Fibroblast of upper back skin (primary cell): ENCODE data around the gene ALK.

Source experiments
- DNase-seq: peaks from one replicate; pipeline ENCODE4 v3.0.0-alpha.2; 2013

Gene ALK

GRCh38 chr2:29351248-29351647, 570.1 kb downstream of the ALK start:
- no peak for DNase-seq

- no peak for DNase-seq
Measured at GRCh38 chr2:29349316-29350030, 571.9 kb downstream of the ALK start.

GRCh38 chr2:29347774-29348461, 573.5 kb downstream of the ALK start:
- DNase-seq = no peak

- no peak for DNase-seq
Measured at GRCh38 chr2:29345236-29345635, 576.1 kb downstream of the ALK start.

- DNase-seq = no peak
Measured at GRCh38 chr2:29343830-29344229, 577.6 kb downstream of the ALK start.

- DNase-seq = no peak
Measured at GRCh38 chr2:29336341-29337241, 584.8 kb downstream of the ALK start.

- DNase-seq = no peak
Measured at GRCh38 chr2:29335396-29335795, 586.0 kb downstream of the ALK start.

GRCh38 chr2:29334706-29335105, 586.7 kb downstream of the ALK start:
- DNase-seq = no peak

GRCh38 chr2:29332540-29332939, 588.8 kb downstream of the ALK start:
- DNase-seq = no peak

GRCh38 chr2:29329899-29330298, 591.5 kb downstream of the ALK start:
- DNase-seq = no peak

- DNase-seq = peak; percentile 80
Measured at GRCh38 chr2:29326926-29327325, 594.5 kb downstream of the ALK start.

- no peak for DNase-seq
Measured at GRCh38 chr2:29325544-29325943, 595.8 kb downstream of the ALK start.

GRCh38 chr2:29323961-29324360, 597.4 kb downstream of the ALK start:
- DNase-seq = peak; percentile 91

- DNase-seq = peak; percentile 58
Measured at GRCh38 chr2:29323301-29323700, 598.1 kb downstream of the ALK start.

- DNase-seq = peak; percentile 96
Measured at GRCh38 chr2:29322011-29322410, 599.4 kb downstream of the ALK start.

GRCh38 chr2:29317801-29318485, 603.4 kb downstream of the ALK start:
- DNase-seq = no peak

GRCh38 chr2:29317077-29317517, 604.3 kb downstream of the ALK start:
- peak; percentile 85 for DNase-seq

GRCh38 chr2:29314816-29315571, 606.4 kb downstream of the ALK start:
- DNase-seq = peak; percentile 49

- DNase-seq = no peak
Measured at GRCh38 chr2:29311458-29311857, 609.9 kb downstream of the ALK start.

GRCh38 chr2:29310650-29311348, 610.6 kb downstream of the ALK start:
- no peak for DNase-seq
